ENCODE data around the gene ARHGAP15.

Gene ARHGAP15

DNA sequence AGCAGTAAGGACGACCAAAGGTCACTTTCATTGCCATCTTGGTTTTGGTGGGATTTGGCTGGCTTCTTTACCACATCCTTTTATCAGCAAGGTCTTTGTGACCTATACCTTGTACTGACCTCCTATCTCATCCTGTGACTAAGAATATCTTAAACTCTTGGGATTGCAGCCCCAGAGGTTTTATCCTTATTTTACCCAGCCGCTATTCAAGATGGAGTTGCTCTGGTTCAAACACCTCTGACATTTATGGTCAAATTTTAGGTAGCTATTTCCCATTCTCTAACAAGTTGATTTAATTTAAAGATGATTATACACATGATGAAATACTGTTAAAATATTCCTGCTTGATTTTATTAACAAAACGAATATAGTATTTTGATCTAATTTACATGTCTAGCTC, 326.1 kb downstream of the ARHGAP15 start:
- no peak for DNase-seq (ENCODE audit: low read depth)

DNA sequence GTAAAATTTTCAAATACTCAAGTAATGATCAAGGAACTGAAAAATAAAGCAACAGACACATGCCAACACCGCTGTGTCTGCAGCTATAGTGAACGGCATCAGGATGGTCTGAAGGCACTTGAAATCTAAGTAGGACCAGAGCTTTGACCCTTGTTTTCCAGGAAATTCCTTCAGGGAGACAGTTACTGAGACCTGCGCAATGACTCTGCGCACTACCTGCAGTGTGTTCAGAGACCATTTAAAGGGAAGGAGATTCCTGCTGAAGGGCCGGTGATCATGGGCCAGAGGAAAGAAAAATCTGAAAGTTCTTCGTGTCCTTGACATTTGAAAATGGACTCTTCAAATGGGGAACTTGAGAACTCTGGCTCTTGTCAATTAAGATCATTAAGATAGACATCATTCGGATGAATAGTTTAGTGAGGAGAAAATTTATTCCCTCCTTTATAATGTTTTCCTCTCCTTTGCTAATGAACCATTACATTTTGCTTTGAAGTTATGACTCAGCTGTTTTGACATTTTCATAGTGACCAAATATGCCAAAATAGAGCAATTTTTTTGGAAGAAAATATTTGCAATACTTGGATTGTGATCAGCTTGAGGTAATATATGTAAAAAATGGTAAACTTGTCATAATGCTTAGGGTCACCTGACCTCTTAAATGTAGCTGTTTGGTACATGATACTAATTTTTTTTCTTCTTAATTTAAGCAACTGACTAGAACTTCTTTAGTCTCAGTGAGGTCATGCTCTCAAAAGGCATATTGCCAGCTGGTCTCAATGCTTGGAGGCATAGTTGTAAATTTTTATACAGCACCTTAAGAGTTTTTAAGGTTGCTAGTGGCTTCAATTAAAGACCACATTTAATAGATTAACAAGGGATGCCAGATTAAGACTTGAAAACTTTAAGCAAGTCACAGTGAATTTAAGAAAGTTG, 329.3 kb downstream of the ARHGAP15 start:
- DNase-seq (ENCODE audit: low read depth) = no peak

DNA sequence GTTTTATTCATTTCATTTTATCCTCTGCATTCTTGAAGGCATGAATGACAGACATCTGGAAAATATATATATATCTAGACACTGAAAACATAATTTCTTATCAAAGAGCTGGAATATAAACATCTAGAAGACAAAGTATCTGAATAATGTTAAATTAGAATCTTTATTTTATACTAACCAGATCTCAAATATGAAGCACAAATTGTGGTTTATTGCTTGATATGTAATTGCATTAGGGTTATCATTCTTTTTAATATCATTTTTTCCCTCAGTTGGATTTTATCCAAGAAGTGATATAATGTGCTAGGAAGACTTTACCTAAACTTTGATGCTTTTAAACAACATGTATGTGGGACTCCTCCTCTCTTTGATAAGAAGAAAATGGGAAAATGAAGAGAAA, 331.2 kb downstream of the ARHGAP15 start:
- no peak for DNase-seq (ENCODE audit: low read depth)

DNA sequence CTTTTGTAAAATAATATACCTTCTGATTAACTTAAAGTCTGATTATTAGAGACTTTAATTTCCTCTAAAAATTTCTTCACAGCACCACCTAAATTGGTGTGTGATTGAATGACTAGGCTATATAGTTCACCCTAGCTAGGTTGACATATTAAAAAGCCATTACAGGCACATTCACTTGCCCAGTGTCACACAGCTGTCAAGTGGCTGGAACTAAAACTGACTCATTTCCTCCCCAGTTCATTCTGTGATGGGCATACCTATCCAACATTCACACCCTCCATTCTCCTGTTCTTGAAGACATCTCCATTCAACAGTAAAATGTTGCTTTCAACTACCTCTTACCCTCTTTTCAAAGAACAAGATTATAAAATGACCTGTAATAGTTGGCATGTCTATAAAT, 334.5 kb downstream of the ARHGAP15 start:
- DNase-seq (ENCODE audit: low read depth) = no peak

DNA sequence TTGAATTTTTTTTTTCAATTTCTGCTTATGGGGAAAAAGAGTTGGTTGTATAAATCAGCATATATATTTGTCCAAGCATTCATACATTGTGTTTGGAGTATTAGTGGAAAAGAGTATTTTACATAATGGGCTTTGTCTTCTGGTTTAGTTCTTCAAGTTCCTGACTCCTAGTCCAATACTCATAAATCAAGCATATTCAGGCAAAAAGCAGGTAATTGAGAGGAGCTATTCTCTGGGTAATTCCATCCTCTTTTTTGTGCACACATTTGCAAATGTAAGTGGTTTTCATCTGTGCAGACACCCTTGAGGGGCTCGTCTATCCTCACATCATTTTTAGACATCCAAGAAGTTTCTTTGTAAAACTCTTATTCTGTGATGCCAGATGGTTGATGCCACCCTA, 337.2 kb downstream of the ARHGAP15 start:
- no peak for DNase-seq (ENCODE audit: low read depth)

DNA sequence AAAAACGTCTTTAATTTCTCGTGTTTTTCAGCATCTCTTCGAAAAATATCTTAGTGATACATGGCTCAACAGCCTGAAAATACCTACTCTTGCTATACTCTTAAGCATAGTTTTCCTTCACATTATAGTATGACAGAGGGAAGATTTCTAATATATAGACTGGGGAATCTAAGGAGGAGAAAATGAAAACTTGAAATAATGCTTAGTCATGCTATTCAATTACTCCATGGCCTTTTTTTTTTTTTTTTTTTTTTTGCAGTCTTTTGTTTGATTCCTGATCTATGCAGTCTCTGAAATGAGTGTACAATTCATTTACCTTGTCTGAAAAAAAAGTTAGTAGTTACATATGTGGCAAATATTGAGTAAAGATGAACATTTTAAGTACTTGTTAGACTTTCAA, 337.8 kb downstream of the ARHGAP15 start:
- no peak for DNase-seq (ENCODE audit: low read depth)

DNA sequence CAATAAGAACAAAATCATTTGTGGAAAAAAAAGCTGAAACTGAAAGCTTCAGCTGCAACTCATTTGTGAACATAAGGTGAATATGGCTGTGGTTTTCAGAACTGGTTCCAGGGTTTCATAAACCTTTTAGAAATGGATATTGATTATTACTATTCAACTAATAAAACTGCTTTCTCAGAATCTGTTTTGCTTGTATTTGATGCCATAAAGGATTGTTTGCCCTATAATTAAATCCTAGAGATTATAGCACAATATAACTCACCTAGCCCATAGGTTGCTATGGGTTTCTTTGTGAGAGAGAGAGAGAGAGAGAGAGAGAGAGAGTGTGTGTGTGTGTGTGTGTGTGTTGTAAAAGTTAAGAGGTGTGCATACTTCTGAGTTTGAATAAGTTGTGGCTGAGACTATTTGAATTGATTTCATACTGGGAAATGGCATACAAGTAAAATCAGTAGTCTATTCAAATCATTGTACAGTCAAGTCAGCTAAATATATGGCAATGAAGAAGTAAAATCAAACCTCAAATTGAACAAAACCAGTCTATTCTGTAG, 339.2 kb downstream of the ARHGAP15 start:
- DNase-seq (ENCODE audit: low read depth) = no peak

DNA sequence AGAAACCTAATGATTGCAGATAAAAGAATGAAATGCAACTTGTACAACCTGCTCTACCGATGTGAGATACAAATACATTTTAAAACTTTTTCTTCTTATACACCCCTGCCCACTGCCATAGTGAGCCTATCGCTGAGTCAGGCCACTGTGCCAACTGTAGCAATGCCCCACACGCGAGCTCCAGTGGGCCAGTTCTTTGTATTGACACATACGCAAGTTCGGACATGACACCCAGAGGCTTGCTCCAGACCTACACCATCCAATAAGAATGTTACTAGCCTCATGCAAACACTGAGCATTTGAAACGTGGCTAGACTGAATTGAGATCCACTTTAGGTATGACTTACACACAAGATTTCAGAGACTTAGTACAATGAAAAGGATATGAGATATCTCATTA, 340.1 kb downstream of the ARHGAP15 start:
- DNase-seq (ENCODE audit: low read depth) = no peak

DNA sequence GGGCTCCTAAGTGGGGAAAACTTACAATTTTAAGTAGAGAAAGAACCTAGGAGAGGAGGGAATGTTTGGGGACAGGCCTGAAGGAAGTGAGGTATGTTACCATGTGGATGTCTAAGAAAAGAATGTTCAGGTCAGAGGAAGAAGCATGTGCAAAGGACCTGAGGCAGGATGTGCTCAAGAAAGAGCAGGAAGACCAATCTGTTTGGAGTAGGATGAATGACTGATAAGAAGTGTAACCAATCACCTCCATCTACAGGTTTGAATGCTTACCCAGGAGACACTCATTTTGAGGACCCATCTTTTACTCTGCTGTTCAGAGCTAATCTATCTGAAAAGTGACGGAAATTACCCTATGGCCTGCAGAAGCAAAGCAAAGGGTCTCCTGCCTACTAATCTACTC, 342.3 kb downstream of the ARHGAP15 start:
- DNase-seq (ENCODE audit: low read depth) = no peak

DNA sequence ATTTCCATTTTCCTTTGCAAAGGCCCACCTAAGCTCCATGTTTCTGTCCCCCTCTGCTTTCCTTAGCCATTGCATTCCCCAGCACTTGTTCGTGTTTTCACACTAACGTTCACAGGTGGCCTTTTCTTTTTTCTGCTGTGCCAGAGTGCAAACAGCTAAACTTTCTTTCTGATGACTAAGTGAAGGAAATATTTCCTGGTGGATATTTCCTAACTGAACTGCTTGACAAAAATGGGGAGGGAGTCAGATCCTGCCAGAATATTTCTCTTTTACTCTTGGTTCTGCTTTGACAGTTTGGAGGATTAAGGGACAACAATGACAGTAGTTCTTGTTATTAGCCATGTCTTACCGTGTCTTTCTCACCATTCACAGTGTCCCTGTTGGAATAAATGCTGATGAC, 344.0 kb downstream of the ARHGAP15 start:
- DNase-seq (ENCODE audit: low read depth) = no peak

DNA sequence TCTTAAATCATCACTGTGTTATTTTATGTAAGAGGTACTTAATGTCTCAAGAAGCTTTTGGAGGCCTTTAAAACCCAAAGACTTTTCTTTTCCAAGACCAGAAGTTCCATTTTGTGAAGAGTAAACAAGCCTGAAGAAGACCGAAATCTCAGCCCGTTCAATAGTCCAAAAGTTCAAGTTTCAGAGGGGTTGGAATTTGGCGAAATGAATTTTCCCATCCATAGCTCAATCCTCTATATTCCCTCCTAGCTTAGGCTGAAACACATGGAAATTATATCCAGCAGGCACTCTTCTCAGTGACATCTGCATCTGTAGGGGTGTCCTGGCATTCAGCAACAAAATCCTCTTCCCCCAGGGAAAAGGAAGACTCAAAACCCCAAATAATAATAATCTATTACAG, 344.6 kb downstream of the ARHGAP15 start:
- no peak for DNase-seq (ENCODE audit: low read depth)

DNA sequence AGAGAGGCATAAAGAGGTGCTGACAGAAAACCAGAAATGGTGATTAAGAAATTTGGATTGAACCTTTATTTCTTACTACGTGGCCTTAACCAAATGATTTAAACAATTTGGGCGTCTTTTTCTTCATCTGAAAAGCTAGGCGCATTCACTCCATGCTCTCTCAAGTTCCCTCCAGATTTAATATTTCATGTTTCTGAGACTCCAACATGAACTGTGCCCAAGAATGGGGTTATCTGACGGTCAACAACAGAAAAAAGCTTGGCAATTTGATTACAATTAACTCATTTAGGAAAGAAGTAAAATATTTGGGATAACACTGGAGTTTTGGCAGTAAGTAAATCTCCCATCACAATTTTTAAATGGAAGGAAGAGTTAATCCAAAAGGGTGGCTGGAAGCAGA, 345.4 kb downstream of the ARHGAP15 start:
- DNase-seq (ENCODE audit: low read depth) = no peak

DNA sequence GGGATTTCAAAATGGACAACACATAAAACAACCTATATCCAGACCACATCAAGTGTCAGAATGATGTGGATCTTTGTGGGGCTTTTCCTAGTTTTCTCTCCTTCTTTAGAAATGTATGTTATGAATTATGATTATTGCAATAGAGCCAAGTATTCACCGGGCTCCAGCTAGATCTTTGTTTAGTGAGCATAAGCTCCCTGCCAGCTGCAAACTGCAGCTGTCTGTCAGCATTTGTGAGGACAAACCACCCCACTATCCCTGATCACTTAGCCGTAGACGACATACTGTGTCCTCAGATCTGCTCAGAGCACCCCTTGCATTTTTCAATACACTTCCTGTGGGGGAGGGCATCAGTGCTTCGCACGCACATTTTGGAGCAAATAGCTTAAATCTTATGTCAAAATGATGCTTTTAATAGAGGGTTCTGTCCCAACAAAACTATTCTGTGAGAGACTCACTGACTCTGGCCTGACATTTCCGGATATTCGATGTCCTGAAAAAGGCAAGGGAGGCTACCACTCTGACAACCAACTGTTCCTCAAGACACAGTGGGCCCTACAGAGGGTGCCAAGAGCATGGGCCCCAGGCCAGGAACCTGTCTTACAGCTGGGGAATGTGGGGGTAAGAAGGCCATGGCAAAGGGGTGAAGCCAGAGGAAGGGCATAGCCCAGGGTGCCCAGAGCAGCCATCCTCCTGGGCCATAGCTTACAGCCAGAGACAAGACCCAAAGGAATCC, 346.0 kb downstream of the ARHGAP15 start:
- DNase-seq (ENCODE audit: low read depth) = no peak

DNA sequence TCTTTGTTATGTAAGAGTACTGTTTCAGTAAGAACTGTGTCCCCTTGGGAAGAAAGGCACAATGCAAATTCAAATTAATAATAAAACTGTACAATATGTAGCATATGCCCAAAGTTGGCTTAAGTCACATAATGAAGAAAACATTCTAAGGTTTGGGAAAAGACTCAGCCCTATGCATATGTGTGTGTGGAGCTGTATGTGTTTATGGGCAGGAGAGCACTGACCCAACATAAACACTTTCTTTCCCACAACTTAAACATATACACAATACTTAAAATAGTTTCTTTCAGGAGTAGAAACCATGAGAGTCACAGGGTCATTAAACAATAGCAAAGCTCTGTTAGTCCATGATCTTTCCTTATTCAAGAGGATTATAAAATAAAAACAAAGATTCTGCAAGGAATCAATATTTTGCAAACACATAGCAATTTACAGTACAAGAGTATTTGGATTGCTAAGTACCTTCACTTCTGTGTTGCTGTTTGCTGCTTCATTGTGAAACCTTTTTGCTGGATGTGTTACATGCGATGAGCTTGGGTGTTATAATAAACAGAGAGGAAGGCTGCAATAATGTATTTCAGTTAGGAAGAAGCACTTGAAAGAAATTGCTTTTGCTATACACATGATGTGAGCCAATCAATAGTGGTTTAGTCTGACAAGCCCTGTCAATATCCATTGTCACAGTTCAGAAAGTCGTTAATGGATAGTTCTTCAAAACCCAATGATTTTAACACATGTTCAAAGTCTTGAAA, 347.3 kb downstream of the ARHGAP15 start:
- DNase-seq (ENCODE audit: low read depth) = no peak

DNA sequence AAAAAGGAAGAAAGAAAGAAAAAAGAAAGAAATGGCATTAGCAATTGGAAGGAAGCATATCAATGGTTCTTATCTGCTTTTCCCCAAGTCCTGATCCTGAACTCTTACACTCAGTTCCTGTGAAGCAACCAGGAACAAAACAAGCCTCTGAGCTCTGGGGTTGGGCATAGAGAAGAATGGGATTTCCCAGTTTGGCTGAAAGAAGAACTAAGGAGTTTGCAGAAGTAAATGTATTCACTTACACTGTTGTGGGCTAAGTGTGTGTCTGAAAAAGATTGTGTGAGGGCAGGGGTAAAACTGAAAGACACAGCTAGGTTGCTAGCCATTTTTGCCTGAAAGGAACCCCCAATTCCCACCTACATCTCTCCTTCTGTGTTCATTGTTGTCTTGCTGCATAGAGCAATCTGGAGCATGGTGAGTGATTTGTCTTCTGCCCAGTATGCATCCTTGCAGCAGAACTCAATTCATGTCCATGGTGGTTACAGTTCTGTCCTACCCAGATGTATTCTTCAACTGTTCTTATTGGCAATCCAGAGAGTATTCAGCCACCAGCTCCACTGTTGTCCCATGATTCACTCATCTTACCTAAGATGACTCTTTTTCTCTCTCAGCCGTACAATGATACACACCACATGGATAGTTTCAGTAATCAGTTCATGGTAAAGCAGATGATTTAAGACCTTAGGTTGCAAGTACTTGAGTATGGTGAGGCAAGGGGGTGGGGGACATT, 348.7 kb downstream of the ARHGAP15 start:
- no peak for DNase-seq (ENCODE audit: low read depth)

DNA sequence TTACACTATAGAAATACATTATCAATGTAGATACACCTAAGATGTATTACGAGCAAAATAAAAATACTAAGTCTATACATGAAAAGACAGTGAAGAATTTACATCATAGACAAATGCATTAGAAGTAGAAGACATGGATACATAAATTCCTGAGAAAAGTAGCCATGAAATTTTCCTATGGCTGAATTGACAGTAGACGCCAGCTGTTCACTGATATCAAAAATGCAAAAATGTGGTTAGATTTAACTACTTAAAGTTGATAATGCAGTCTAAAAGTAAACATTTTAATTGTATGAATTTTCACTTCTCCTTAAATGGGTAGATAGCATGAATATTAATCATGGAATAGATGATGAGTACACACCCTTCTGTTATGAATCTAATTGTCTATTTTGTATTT, 350.9 kb downstream of the ARHGAP15 start:
- DNase-seq (ENCODE audit: low read depth) = no peak

DNA sequence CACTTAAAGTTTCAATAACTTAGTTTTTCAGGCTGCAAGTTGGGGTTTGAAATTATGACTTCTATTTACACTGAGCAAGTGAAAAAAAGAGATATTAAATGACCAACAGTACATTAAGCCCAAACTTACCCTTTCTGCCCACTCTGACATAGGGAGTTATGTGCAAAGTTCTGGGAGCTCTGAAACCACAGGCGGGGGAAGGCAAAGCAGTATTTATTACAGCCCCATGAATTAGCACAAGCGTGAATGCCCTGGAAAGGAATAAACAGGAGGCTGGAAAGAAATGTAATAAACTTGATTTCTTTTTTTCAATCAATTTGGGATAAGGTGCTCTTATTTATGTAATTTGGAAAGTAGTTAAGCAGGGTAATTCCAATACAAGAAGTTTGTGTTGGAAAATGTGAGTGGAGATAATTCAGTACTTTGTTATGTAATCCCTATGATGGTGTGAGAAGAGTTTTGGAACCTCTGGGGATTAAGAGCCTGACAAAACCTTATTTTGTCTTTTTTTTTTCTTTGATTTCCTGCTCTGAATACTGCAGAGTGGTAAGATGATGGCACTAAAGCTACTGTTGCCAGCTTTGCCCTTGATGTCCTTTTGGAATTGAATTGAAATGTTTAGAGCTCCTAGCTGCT, 351.5 kb downstream of the ARHGAP15 start:
- no peak for DNase-seq (ENCODE audit: low read depth)

DNA sequence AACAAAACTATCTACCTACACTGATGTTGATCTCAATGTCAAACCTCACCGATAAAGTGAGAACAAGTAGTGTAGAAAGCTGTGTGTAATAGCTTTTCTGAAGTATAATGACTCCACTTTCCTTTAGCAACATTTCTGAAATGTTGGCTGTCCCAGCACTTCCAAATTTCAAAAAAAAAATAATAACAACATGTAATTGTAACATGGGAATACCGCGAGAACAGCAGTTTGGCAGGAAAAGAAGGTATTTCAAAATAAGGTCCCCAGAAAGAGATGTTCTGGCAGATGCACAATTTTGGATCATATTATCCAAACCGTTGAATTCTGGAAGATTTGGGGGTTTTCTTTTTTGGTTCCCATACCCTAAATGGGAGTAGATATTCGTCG, 352.0 kb downstream of the ARHGAP15 start:
- DNase-seq (ENCODE audit: low read depth) = no peak

DNA sequence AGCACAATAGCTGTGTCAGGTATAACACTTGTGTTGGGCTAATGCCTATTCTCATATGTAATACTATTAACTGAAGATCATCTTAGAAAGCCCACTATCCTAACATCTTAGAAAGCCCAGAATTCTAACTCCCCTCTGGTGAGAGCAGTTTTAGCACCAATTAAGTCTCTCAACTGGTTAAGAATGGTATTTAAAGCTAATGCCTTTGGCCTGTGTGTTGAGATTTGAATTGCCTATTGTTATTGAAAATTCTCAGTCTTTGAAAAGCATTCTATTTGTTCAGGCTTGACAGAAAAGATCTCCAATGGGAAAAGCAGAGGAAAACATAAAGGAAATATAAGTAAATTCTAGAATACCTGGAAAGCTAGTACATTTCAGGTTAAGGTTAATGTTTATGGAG, 352.5 kb downstream of the ARHGAP15 start:
- DNase-seq (ENCODE audit: low read depth) = no peak

DNA sequence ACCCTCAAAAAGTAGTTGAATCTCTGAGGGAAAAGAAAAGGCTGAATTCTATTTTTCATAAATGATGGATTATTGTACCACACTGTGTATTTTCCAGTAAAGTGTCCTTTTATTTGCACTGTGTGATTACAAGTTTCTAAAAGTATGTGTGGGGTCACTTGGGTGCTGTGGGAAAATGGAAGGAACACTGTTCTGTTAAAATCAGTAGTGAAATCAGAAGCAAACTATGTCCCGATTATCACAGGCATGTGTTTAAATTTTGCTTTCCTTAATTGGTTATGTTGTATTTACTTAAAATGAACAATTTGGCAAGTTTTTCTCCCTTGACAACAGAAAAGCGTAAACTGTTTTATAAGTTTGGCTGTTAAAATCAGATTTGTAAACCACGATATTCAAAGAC, 353.1 kb downstream of the ARHGAP15 start:
- no peak for DNase-seq (ENCODE audit: low read depth)

DNA sequence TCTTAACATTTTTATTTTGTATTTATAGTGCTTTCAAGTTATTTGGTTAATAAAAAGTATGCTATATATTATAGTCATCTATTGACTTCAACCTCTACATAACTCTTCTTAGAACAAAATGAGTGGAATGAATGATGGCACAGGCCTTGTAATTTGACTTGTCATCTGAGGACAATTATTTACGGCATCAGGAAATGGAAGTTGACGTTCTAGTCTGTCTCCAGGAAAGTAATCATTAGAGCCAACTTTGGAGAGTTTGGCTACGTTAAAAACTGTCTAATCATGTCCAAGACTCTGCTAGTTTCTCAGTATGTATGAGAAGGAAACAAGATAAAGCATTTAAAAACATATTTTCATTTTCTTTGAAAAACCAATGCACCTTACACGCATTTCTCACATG, 353.6 kb downstream of the ARHGAP15 start:
- no peak for DNase-seq (ENCODE audit: low read depth)

All from T-helper 22 cell (primary cell).